HT-29 (cell line): ENCODE data around the gene TSGA10IP. TPM values are rescaled to one million over a fixed set of nuclear protein-coding genes. Genes with fewer than 3 reads are reported as not detected.

Source experiments
- DNase-seq: peaks from one replicate; pipeline ENCODE4 v3.0.0-alpha.2; 2015; ENCODE audit warnings: low spot score
- total RNA-seq: library from RNA; depleted of rRNA; stranded (reverse); fragments of >200 nt; shearing (Covaris generic); gene quantifications from 2 replicates; pipeline ENCODE4 v1.2.3, GENCODE V29; 2014

Gene TSGA10IP
- total RNA-seq, 1 experiment from 2014 or later, result not detected

- no peak for DNase-seq
Observed at GRCh38 chr11:65973439-65974110, 28.3 kb downstream of the TSGA10IP start.

- no peak for DNase-seq
Observed at GRCh38 chr11:65975771-65976170, 30.5 kb downstream of the TSGA10IP start.

GRCh38 chr11:65976216-65977176 lies 31.2 kb downstream of the TSGA10IP start:
- DNase-seq, result no peak

DNA sequence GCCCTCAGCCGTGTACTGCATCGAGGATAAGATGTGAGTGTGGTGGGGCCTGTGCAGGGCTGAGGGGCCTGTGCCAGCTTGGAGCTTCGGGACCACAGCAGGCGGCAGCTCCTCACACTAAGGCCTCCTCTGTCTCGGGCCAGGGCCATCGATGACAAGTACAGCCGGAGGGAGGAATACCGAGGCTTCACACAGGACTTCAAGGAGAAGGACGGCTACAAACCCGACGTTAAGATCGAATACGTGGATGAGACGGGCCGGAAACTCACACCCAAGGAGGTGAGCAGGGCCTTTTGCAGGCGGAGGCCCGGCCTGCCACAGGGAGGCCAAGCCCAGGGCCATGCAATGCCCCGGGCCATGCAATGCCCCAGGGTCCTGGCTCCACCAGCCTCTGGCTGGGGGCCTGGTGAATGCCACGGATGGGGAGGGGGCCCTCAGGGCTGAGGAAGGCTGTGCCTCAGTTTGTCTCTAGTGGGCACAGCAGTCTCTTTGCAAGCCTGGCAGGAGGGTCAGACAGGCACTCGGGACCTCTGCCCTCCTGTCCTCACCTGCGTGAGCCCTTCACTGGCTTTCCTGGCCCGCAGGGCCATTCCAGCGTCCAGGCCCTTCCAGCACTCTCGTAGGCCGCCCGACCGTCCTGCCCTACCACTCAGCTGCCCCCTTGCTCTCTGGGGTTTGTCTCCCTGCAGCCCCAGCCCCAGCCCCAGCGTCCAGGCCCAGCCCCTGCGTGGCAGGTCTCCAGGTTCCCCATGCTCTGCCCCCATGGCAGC lies 32.5 kb downstream of the TSGA10IP start:
- no peak for DNase-seq

GRCh38 chr11:65978391-65979238 lies 33.3 kb downstream of the TSGA10IP start:
- DNase-seq, result no peak

DNA sequence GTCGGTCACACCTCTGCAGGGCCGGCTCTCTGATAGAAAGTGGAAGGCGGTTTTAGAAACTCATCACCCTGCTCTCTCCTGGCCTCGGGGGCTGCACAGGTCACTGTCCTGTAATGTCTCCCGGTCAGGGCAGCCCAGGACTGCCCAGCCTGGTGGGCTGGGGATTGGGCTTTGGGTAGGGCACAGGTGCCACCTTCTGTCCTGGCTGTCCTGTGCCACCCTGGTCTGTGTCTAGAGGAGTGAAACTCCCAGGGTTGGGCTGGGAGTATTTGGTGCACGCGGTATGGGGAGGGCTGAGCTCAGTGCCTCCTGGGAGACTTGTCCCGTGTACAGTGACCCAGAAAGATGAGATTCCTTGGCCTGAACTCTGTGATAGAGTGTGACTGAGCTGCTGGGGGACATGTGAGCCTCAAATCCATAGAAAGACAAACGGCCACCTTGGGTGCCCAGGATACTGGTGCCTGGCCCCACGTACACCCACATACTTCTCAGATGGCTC lies 34.0 kb downstream of the TSGA10IP start:
- DNase-seq, result no peak

GRCh38 chr11:65981101-65981740 lies 35.9 kb downstream of the TSGA10IP start:
- DNase-seq, result no peak

- no peak for DNase-seq
Observed at GRCh38 chr11:65981972-65982823, 36.9 kb downstream of the TSGA10IP start.

GRCh38 chr11:65982824-65983588 lies 37.7 kb downstream of the TSGA10IP start:
- no peak for DNase-seq

DNA sequence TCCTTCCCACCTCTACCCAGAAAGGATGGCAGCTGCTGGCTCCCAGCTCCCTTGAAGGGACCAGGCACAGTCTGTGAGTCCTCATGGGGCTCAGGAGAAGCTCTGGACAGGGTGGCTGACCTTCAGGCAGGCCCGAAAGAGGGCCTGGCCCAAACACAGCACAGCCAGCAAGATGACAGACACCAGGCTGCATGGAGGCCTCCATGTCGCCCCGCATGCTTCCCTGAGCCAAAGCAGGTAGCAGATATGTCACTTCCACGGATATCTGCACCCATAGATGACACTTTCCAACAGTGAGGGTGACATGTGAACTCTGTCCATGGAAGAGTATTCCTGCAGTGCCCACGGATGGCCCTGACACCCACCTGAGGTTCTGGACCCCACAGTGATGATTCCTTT lies 38.3 kb downstream of the TSGA10IP start:
- DNase-seq, result no peak

GRCh38 chr11:65987336-65987735 lies 42.1 kb downstream of the TSGA10IP start:
- DNase-seq, result no peak

- peak; percentile 99 for DNase-seq
Observed at GRCh38 chr11:65988791-65989592, 43.7 kb downstream of the TSGA10IP start.

DNA sequence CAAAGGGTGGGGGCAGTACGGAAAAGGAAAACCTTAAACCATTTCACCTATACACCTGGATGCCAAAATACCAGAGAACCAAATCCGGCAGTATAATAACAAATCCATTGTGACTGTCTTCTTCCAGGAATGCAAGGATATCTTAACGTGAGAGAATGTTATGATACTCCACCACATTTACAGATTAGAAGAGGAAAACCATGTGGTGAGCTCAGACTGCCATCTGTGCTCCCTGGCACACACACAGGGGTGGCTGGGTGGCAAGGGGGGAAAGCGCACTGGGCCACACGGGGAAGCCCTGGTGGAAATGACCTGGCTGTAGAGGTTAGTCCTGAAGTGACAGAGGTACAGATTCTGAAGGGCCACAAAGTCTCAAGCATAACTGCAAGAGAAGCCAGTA lies 46.8 kb downstream of the TSGA10IP start:
- no peak for DNase-seq

DNA sequence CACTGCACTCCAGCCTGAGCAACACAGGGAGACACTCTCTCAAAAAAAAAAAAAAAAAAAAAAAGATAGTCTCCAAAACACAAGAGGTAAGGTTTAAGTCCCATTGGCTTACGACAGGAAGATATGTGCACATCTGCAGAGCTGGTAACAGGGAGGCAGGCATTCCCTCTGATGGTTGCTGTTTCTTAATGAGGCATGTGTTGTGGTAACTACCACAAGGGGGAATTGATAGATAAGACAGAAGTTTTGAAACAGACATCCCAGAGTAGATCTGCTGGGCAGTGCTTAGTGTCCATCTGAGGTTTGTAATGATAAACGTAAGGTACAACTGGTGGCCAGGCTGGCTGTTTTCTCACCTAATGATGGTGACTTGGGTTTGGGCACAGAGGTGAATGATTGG lies 52.0 kb downstream of the TSGA10IP start:
- no peak for DNase-seq

- peak; percentile 98 for DNase-seq
Observed at GRCh38 chr11:66001942-66002647, 56.8 kb downstream of the TSGA10IP start, which contains the start of the genes BANF1 and EIF1AD. BANF1 (plus strand) TSS chr11:66002503; CDS start chr11:66003251, 748 bp downstream. EIF1AD (minus strand) TSS chr11:66002157; CDS start chr11:66000389, 1,768 bp downstream.

GRCh38 chr11:66002648-66003225 lies 57.5 kb downstream of the TSGA10IP start:
- peak; percentile 73 for DNase-seq
